Stimulated activated CD4-positive, alpha-beta T cell treated with anti-CD3 and anti-CD28 coated beads, Interleukin-15, amount 100 ng/mL, for 1 hour (primary cell): ENCODE data around the gene ARID4B.
"Not testable (repeated sequence)": the region's sequence is repeated elsewhere in the genome, so short reads cannot be mapped to it uniquely, and the experiment has no call there.

Experiments
- DNase-seq, 2 donors: peaks; one replicate each; pipeline ENCODE4 v3.0.0-alpha.2; 2020; ENCODE audit warnings: low read depth in 1 of 2, low spot score in 1 of 2

ARID4B gene

DNA sequence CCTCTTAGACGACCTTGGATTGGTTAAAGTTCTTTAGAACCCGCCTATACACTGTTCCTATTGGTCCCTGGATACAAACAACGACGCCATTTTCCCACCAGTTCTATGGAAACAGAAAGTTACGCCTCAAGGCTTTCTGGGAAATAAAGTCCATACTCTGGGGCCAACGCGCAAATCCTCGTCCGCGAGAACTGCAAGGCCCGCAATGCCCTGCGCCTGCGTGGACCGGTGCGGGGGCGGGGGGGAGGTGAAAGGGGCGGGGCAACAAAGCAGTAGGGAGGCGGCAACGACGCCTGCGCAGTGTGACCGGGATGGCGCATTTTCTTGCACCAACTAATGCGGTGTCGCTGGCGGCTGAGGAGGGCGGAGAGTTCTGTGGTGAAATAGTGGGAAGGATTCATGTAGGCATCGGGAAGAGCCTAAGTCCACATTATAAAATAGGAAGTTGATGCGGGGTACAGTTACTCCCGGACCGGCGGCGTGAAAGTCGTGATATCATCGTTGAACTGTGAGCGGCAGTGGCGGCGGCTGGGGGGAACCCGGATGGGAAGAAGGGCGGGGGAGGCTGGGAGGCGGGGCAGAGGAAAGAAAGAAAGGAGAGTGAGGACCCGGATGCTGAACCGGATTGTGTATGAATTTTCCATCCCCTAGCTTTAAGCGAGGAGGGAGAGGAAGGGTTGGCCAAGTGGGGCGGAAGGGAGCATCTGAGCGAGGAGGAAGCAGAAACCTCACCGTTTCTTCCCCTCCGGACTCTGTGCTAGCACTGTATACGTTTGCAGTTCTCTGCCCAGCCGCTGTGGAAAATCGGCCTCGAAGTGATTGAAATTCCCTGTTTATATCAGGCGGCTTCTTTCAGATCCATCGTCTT, 526 bp upstream of the ARID4B start, which contains the start of gene GGPS1:
TSS of gene GGPS1 (plus strand) at position 300 of the 868 bp plus-strand sequence. CDS start 6,695 bp downstream, outside the sequence.
- DNase-seq = peak; percentile 98 to 99

GRCh38 chr1:235326719-235327558, 1.0 kb downstream of the ARID4B start:
- DNase-seq = peak; percentile 19 to 27

DNA sequence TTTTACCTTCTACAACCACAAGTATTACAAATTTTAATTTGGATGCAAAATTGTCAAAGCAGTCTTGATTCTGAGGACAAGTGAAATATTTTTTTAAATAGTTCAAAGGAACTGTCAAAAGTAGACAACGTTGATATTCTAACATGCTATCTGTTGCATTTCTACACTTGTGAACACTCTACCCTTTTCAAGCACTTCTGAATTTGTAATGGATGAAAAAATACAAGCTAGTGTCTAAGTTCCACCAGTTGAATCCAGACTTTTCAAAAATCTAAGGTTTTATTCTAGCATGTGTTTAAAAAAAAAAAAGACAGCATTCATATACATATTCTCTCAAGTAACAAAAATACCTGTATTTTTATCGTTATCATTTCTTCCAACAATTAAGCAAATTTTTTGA, 2.1 kb downstream of the ARID4B start:
- no peak for DNase-seq

DNA sequence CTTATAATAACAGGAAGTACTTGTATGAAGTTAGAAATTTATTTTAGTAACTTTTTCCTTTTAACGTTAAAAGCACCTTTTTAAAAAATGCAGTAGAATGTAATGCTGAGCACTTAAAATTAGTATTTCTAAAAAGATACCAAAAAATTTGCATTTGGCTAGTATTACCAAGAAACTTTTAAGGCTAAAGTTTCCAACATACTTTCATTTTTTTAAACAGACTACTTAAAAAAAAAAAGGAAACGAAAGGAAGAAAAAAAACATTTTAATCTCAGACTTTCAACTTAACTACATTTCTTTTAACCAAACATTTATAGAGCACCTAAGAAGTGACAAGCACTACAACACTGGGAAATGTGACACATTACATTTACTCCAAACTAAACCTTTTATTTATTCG, 2.8 kb downstream of the ARID4B start:
- DNase-seq = no peak

- no peak for DNase-seq
Measured at GRCh38 chr1:235324296-235324695, 3.7 kb downstream of the ARID4B start.

- DNase-seq = no peak
Measured at GRCh38 chr1:235320521-235321179, 7.3 kb downstream of the ARID4B start.

DNA sequence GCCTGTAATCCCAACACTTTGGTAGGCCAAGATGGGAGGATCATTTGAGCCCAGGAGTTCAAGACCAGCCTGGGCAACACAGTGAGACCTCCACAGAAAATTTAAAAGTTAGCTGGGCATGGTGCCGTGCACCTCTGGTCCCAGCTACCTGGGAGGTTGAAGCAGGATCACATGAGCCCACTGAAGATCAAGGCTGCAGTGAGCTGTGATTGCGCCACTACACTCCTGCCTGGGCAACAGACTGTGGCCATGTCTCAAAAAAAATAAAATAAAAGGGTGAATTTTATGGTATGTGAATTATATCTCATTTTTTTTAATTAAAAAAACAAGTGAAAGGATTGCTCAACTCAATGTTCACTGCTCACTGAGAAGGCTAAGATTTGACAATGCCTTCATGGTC, 8.7 kb downstream of the ARID4B start:
- DNase-seq = no peak

DNA sequence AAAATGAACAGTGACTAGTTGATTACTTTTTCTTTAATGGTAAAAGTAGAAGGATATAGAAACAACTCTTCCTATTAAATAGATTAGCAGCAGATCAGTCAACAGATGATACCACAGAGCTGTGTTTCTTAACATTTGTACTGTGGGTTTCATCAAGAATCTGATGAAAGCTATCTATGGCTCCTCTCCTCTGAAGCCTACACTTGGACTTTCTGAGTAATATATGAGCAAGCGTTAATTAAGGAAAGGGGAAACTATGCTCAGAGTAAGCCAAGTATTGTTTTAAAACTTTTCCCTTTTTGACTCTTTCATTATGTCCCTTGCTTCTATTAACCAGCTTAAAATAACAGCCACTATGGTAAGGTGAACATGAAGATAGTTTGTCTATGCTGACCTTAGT, 10.8 kb downstream of the ARID4B start:
- no peak for DNase-seq

DNA sequence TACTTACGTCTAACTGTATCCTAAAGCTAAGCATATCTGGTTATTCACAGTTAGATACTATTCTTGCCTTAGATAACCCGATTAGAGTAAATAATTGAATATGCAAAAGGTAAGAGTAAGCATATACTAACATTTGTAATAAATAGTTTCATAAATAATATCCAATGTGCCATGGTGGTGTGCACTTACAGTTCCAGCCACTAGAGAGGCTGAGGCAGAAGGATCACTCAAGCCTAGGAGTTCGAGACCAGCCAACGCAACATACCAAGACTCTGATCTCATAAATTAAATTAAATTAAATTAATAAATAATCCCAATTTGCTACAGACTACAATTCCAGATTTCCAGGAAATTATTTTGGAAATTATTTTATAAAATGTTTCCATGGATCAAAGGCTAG, 12.2 kb downstream of the ARID4B start:
- no peak for DNase-seq

GRCh38 chr1:235315173-235315572, 12.8 kb downstream of the ARID4B start:
- no peak for DNase-seq

- DNase-seq = no peak
Measured at GRCh38 chr1:235313931-235314678, 13.9 kb downstream of the ARID4B start.

DNA sequence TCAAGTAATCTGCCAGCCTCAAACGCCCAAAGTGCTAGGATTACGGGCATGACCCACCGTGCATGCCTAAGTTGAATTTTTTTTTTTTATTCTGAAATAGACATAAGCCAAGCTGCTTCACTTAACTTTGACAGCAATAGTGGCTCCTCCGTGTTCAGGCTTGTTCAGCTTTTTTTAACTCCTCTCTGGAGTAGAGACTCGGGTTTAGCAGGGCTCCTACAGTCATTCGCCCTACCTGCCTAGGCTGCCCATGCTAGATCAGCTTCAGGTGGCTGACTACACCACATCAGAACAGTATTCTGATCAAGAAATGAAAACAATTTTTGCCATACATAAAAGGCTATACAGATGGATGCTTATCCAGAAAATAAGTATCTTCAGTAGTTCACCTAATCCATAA, 14.7 kb downstream of the ARID4B start:
- DNase-seq = no peak

- not testable (repeated sequence) for DNase-seq
Measured at GRCh38 chr1:235309206-235309605, 18.8 kb downstream of the ARID4B start.

- no peak for DNase-seq
Measured at GRCh38 chr1:235307158-235308124, 20.5 kb downstream of the ARID4B start.

DNA sequence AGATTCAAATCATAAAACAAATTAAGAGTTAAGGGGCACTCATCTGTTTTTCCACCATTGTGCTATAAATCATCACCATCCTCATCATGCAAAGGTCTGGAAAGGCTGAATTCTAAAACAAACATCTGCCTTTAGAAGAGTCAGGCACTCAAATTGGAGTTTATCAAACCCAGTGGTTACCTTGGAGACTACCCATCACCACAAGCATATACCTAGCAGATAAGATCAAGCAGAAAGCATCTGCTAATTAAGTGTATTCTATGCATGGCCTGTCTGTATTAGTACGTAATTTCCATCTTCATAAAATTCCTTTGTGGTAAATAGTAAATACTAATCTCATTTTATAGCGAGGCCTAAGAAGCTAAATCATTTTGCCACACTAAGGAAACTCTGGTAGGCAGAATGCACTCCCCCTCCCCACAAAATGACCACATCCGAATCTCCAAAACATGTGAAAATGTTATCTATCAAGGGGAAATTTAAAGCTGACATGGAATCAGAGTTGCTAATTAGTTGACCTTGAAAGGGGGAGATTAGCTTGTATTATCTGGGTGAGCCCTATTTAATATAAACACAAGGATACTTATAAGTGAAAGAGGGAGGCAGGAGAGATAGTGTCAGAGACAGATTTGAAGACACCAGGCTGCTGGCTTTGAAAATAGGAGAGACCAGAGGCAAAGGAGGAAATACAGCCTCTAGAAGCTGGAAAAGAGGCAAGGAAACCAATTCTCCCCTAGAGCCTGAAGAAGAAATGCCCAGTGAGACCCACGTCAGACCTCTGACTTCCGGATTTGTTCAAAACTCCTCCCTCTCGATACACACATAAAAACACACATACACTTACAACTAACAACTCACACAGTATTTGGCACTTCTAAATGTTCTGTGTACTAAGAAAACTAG, 23.2 kb downstream of the ARID4B start:
- DNase-seq = no peak

DNA sequence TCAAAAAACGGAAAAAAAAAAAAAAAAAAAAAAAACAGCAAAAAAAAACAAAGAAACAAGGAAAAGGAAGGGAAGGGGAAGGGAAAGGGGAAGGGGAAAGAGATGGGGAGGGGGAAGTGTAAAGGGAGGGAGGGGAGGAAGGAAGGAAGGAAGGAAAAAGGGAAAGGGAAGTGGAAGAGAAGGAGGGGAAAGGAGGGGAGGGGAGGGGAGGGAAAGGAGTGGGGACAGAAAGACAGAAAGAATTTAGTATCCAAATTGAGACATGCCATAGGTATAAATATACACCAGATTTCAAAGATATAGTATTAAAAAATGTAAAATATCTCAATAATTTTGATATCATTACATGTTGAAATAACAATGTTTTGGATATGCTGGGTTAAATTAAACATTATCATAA, 25.8 kb downstream of the ARID4B start:
- DNase-seq = no peak

DNA sequence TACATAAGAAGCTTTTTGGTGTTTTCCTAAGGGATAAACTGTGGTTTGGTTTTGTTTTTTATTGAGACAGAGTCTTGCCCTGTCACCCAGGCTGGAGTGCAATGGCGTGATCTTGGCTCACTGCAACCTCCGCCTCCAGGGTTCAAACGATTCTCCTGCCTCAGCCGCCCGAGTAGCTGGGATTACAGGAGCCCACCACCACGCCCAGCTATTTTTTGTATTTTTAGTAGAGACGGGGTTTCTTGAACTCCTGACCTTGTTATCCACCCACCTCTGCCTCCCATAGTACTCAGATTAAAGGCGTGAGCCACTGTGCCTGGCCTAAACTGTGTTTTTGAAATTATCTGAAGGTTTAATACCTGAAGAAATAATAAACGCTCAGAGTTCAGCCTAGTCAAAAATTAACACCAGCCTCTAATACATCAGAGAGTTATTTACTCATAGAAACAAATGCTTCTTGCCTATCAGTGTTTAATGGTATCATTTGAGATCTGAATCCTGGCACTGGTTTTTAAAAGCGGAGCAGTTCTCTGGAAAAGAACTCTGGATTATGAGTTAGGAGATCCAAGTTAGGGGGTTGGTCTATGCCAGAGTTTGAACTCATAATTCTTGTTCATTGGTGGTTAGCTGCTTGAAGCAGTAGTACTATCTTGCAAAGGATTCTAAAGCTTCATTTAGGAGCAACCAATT, 28.7 kb downstream of the ARID4B start:
- no peak for DNase-seq

DNA sequence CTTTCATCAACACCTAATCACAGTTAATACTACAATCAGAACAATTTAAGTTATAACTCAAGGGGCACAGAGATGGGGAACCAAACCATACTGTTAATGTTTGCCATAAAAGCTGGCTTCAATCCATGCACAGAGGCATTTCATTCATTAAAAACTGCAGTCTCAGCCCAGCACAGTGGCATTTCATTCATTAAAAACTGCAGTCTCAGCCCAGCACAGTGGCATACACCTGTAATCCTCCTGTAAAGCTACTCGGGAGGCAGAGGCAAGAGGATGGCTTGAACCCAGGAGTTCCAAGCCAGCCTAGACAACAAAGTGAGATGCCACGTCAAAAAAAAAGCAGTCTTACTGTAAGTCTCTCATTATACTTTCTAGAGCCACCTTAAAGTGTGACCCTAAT, 29.2 kb downstream of the ARID4B start:
- DNase-seq = no peak
